Transverse colon (tissue), 4 donors: ENCODE measurements around the gene ALPI. TPM values are rescaled to one million over a fixed set of nuclear protein-coding genes. Genes with fewer than 3 reads are reported as not detected.

ENCODE experiments used
- DNase-seq: peaks from one replicate; pipeline ENCODE4 v3.0.0-alpha.2; 2019
- H3K27ac ChIP-seq, 4 donors: fragments of 200-600 bp; sonication (generic); 2 replicates each; pipeline ENCODE4 v1.5.1; 2016 to 2018; ENCODE audit warnings: inconsistent platforms in 4 of 4
- H3K27me3 ChIP-seq: fragments of 200-600 bp; sonication (generic); 2 replicates; pipeline ENCODE4 v1.5.1; 2017; ENCODE audit warnings: inconsistent platforms
- H3K36me3 ChIP-seq, 4 donors: fragments of 200-600 bp; sonication (generic); 2 replicates each; pipeline ENCODE4 v1.5.1; 2017 to 2019; ENCODE audit warnings: inconsistent platforms in 4 of 4
- H3K4me1 ChIP-seq, 4 donors: fragments of 200-600 bp; sonication (generic); 2 replicates each; pipeline ENCODE4 v1.5.1; 2017 to 2020; ENCODE audit warnings: inconsistent platforms in 4 of 4
- H3K4me3 ChIP-seq, 4 donors: fragments of 200-600 bp; sonication (generic); 1 replicate in 1 of 4; 2 replicates in 3 of 4; pipeline versions ENCODE4 v1.5.1 to v1.6.1; 2017 to 2019; ENCODE audit warnings: inconsistent platforms in 4 of 4
- H3K9me3 ChIP-seq, 2 donors: fragments of 200-600 bp; sonication (generic); 2 replicates each; pipeline ENCODE4 v1.5.1; 2017 to 2019; ENCODE audit warnings: inconsistent platforms in 2 of 2
- CTCF ChIP-seq, 5 experiments: fragments of 200-600 bp in 3 of 5; fragments of 450-650 bp in 2 of 5; sonication (generic) in 3 of 5; IDR thresholded peaks; 1 replicate in 2 of 5; 2 replicates in 3 of 5; pipeline ENCODE4 v1.5.1; 2016 to 2017; ENCODE audit warnings: antibody characterized with exemption in 5 of 5, inconsistent platforms in 3 of 5, mild to moderate bottlenecking in 2 of 5, moderate library complexity in 1 of 5
- EP300 ChIP-seq: sonication (generic); formaldehyde crosslinking; IDR thresholded peaks from one replicate; pipeline ENCODE4 v1.6.1; 2017; ENCODE audit warnings: antibody characterized with exemption, low read depth
- POLR2A ChIP-seq: fragments of 450-650 bp; IDR thresholded peaks from one replicate; pipeline ENCODE4 v1.6.1; 2016; ENCODE audit warnings: antibody characterized with exemption, mild to moderate bottlenecking, moderate library complexity
- POLR2AphosphoS5 ChIP-seq, 3 donors: sonication (generic); formaldehyde crosslinking; IDR thresholded peaks; one replicate each; pipeline ENCODE4 v1.6.1; 2016; ENCODE audit warnings: antibody characterized with exemption in 3 of 3
- WGBS, 2 donors: methylation state at CpG; one replicate each; pipeline ENCODE4 v1.1.5; 2018; ENCODE audit warnings: low coverage in 1 of 2; 5-methylcytosine and 5-hydroxymethylcytosine counted together
- in situ Hi-C, 4 donors: fragments of 200-750 bp; cut with MboI; loops; one replicate each; pipeline versions ENCODE4 v1.15.0 to v1.15.1; 2017; ENCODE audit warnings: low sequenced_read_pairs in 3 of 4, low pct_ligation_motif_present in 1 of 4, low pct_unique_long_range_greater_than_20kb in 1 of 4
- intact Hi-C: fragments of 100-400 bp; cut with DNase I; formaldehyde crosslinking; loops from one replicate; pipeline ENCODE4 v1.15.1; 2023; ENCODE audit warnings: low total_unique reads
- total RNA-seq, 4 donors: library from RNA; depleted of rRNA; stranded (reverse); fragments of >200 nt; gene quantifications; one replicate each; pipeline ENCODE4 v1.1.0, GENCODE V29; 2016

Gene ALPI
- total RNA-seq, 4 donors from 2014 or later, result 4.2 to 50.9 (median 25.9) TPM

- H3K27ac ChIP-seq, result no peak overlapping the region
- H3K36me3 ChIP-seq, result no peaks in the 10 kb centered on the region
- DNase-seq, result no peak
- intact Hi-C loops (loop anchor here (5.0 kb wide), 1 partner anchor 530 kb away; no protein-coding TSS in a partner anchor), in situ Hi-C loops (loop anchor here in 2 of 4 donors (10.0 to 25.0 kb wide), 3 partner anchors 92 to 532 kb away; no protein-coding TSS in a partner anchor)
- peaks cover 5% of the 10 kb centered on the region for H3K27me3 ChIP-seq
- H3K9me3 ChIP-seq, result no peaks in the 10 kb centered on the region
- no peaks in the 10 kb centered on the region for H3K4me1 ChIP-seq
- no peak overlapping the region for H3K4me3 ChIP-seq
- no peak for TF ChIP-seq POLR2AphosphoS5 (IDR thresholded peaks at IDR 0.05)
- WGBS, 2 donors, result 77 to 100% methylated on average over 1 to 12 of the region's 12 CpGs
These were observed 18.8 kb upstream of the ALPI start for GRCh38 chr2:232437195-232437571.

DNA sequence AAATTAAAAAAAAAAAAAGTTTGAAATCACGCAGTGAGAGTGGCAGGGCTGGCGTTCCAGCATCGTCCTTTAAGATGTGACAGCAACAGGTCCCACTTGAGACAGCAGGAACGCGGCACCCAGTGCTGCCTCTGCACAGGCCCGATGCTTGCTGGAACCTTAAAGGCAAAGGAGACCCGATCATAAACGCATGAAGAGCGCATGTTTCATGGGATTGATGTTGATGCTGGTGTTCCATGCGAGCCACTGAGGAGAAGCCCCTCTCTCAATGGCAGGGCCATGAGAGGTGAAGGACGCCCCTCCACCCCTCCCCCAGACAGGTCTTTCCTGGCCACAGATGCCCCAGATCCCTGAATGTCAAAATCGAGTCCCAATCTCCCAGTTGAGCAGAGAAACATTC is 17.9 kb upstream of the ALPI start:
- Histone ChIP-seq H3K27me3 (peaks cover 5% of the 10 kb centered on the region), H3K4me3 (no peak overlapping the region), H3K9me3 (no peaks in the 10 kb centered on the region), H3K36me3 (no peaks in the 10 kb centered on the region), H3K4me1 (no peaks in the 10 kb centered on the region), H3K27ac (no peak overlapping the region)
- intact Hi-C loops (loop anchor here (5.0 kb wide), 1 partner anchor 531 kb away; no protein-coding TSS in a partner anchor), in situ Hi-C loops (loop anchor here in 2 of 4 donors (10.0 to 25.0 kb wide), 3 partner anchors 93 to 533 kb away; no protein-coding TSS in a partner anchor)
- no peak for DNase-seq
- 76% methylated on average over 12 of the region's 12 CpGs; no CpG with 5 or more reads in 1 of the 2 donors for WGBS, 2 donors
- TF ChIP-seq POLR2A (no peak), POLR2AphosphoS5 (IDR thresholded peaks at IDR 0.05) (no peak), EP300 (no peak), CTCF (IDR thresholded peaks at IDR 0.05) (no peak)

DNA sequence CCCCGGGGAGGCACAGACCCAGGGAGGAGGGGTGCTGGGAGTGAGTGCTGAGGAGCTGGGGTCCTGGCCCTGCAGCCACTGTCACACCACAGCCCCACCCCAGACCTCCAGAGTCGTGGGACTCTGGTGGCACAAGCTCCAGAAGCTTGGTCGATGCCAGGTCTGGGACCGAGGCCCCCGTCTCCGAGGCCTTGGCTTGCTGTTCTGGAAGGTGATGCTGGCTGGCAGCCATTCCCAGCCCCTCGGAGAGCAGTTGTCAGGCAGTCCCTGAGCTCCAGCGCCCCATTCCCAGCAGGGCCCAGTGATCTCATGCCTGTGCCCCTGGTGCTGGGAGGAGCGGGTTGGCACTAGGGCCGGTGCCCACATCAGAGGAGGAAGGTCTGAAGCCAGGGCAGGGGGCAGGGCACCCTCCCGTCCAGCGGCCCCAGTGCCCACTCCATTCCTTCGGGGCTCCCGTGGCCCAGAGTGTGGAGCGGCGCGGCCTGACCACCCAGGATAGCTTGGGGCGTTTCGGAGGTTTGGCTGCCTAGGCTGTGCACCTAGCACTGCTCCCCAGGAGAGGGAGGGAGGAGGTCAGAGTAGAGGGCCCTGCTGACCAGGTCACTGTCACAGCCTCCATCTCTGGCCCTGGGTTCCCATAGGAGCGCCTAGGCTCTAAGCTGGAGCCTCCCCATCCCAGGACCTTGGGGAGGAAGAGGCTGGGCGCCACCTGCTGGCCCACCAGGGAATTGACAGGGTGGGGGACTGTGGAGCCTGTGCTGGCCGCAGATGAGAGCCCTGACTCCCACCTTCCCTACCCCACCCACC is 16.8 kb upstream of the ALPI start:
- no peak overlapping the region for H3K4me3 ChIP-seq
- WGBS, 2 donors, result 79% methylated on average over 14 of the region's 22 CpGs; no CpG with 5 or more reads in 1 of the 2 donors
- no peaks in the 10 kb centered on the region for H3K4me1 ChIP-seq
- no peak for TF ChIP-seq POLR2A
- no peak for TF ChIP-seq POLR2AphosphoS5 (IDR thresholded peaks at IDR 0.05)
- peak; percentile 49 to 72 (median 51) for TF ChIP-seq CTCF (IDR thresholded peaks at IDR 0.05)
- H3K27ac ChIP-seq, result no peak overlapping the region
- in situ Hi-C loops (loop anchor here in 2 of 4 donors (10.0 to 25.0 kb wide), 3 partner anchors 94 to 534 kb away; no protein-coding TSS in a partner anchor), intact Hi-C loops (loop anchor here (5.0 kb wide), 1 partner anchor 532 kb away; no protein-coding TSS in a partner anchor)
- peaks cover 5% of the 10 kb centered on the region for H3K27me3 ChIP-seq
- H3K9me3 ChIP-seq, result no peaks in the 10 kb centered on the region
- no peaks in the 10 kb centered on the region for H3K36me3 ChIP-seq
- peak; percentile 45 for DNase-seq

- WGBS, 2 donors, result 67% methylated on average over 1 of the region's 5 CpGs; no CpG with 5 or more reads in 1 of the 2 donors
- in situ Hi-C loops, result loop anchor here in 2 of 4 donors (10.0 to 25.0 kb wide), 3 partner anchors 95 to 535 kb away; no protein-coding TSS in a partner anchor
- Histone ChIP-seq H3K4me3 (no peak overlapping the region), H3K27me3 (peaks cover 5% of the 10 kb centered on the region), H3K9me3 (no peaks in the 10 kb centered on the region), H3K27ac (no peak overlapping the region), H3K4me1 (no peaks in the 10 kb centered on the region), H3K36me3 (no peaks in the 10 kb centered on the region)
- intact Hi-C loops, result loop anchor here (5.0 kb wide), 2 partner anchors 83 to 532 kb away; partner anchors contain the start of gene PRSS56
- peak in 3 of 5 experiments; percentile 23 to 50 (median 33) for TF ChIP-seq CTCF (IDR thresholded peaks at IDR 0.05)
- TF ChIP-seq POLR2A, result no peak
- no peak for DNase-seq
These were observed 16.2 kb upstream of the ALPI start for GRCh38 chr2:232439758-232440135.
